Fibroblast of skin of right biceps (primary cell): ENCODE measurements around the gene TNIP1.

ENCODE experiments used
- DNase-seq: peaks from one replicate; pipeline ENCODE4 v3.0.0-alpha.2; 2013

Gene TNIP1

GRCh38 chr5:151019331-151019730 is 61.5 kb downstream of the TNIP1 start:
- DNase-seq = peak; percentile 46

GRCh38 chr5:151018846-151019245 is 62.0 kb downstream of the TNIP1 start:
- no peak for DNase-seq

DNA sequence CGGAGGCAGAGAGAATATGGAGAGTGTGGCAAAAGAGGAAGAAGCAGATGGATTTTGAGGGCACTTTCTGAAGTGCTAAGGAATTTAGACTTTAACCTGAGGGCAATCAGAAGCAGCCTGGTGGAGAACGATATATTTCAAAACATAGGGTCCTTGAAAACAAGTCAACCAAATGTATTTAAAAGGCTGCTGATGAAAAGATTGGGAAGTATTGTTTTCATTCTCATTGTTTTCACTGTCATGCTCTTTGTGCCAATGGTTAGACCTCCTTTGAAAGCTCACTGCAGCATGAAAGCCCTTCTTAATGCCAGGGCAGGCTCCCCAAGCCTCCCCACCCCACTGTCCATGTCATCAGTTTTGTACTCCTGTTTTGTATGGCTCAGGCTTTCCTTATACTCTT is 62.9 kb downstream of the TNIP1 start:
- DNase-seq = no peak

- DNase-seq = no peak
Observed at GRCh38 chr5:151016700-151017099, 64.1 kb downstream of the TNIP1 start.

- DNase-seq = no peak
Observed at GRCh38 chr5:151015974-151016587, 64.8 kb downstream of the TNIP1 start.

DNA sequence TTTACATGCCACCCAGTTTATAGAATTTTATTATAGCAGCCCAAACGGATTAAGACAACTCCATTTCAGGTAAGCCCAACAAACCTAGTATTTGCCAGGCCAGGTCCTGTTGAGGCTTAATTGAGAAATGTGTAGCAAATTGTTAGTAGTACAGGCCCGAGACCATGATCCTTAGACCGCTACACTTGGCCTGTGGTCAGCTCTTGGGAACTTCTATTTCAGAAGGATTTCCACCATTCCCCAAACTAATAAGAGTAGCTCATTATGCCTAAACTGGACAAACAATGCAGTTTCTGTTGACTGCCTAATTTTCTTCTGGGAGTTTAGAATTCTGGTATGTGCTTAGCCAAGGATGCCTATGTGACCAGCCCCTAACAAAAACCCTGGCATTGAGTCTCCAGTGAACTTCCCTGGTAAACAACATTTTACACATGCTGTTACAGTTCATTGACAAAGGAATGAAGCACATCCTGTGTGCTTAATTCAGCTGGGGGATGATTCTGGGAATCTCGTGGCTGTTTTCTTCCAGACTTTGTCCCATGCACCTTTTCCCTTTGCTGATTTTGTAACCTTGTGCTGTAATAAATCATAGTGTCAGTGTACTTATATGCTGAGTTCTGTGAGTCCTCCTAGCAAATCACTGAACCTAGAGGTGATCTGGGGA is 66.0 kb downstream of the TNIP1 start:
- no peak for DNase-seq

DNA sequence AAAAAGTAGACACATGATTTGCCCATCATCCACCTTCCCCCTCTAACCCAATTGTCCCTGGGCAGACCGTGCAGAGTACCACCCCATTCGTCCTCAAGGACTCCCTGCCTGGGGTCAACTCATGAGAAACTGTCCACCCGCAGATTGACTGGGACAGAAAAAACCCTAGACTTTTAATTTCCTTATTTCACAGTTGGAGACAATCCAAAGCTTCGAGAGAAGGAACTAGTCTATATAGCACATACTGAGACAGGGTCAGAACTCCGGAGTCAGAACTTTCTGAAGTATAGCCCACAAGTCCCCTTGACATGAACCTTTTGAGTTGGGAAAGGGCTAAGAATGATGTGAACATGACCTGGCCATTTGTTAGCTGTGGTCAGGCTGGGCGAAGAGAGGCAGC is 68.0 kb downstream of the TNIP1 start:
- no peak for DNase-seq

- no peak for DNase-seq
Observed at GRCh38 chr5:151008906-151009305, 71.9 kb downstream of the TNIP1 start.

- DNase-seq = no peak
Observed at GRCh38 chr5:151008210-151008491, 72.7 kb downstream of the TNIP1 start.

GRCh38 chr5:151007430-151008209 is 73.2 kb downstream of the TNIP1 start:
- DNase-seq = no peak

- DNase-seq = no peak
Observed at GRCh38 chr5:151006704-151007334, 74.0 kb downstream of the TNIP1 start.

- DNase-seq = no peak
Observed at GRCh38 chr5:151005950-151006576, 74.8 kb downstream of the TNIP1 start.

DNA sequence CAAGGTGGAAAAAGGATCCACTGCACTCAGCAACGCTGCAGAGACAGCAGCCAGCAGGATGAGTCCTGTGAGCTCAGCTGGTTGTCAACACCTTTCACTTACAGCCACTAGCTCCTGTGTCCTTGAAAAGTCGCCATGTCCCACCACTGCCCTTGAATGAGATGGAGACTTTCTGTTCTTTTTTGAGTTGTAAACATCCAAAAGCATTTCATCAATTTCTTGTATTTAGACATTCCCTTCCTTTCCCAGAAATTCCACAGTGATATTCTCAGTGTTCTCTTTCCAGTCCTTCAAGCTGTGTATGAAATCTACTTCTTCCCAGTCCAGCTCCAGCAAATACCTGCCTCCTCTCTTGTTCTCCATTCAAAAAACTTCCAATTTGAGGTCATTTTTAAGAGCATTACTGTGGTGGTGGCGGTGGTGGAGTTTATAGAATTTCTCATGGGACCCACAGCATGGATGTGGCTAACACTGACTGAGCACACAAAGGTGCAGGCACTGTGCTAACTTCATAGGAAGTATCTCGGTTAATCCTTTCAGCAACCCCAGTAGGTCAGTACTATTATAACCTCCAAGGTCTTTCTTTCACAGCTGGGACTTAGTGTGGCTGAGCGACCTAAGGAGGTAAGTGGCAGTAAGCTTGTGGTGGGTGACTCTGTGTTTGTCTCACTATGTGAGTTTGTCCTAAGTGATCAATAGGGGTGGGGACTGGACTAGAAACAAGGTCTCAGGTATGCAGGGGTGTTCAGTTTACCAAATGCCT is 75.5 kb downstream of the TNIP1 start:
- DNase-seq = no peak

DNA sequence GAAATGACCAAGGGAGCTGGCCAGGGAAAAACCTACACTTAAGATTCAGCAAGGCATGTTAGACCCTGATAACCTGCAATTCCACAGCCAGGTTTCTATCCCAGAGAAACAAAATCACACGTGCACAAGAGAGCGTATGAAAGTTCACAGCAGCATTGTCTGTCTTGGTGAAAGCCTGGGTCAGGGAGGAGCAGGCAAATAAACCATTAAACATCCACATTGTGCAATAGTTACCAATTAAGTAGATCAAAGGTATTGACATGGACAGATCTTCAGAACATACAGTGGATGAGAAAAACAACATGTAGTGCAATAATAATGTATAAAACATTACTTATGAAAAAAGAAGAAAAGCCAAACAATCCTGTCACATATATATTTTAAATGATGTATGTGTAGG is 76.3 kb downstream of the TNIP1 start:
- DNase-seq = no peak

DNA sequence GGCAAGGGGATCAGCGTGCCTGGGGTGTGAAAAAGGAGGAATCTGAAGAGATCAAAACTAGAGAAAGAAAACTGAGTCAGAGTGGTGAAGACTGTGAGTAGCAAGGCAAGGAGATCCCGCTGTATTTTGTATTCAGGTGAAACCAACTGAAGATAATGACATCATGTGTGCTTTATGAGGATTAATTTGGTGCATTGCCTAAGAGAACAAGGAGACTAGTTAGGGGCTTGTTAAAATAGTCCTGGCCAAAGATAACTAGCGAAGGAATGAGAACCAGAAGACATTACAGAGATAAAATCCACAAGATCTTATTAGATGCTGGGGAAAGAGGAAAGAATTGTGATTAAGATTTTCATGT is 77.4 kb downstream of the TNIP1 start:
- DNase-seq = no peak

- DNase-seq = no peak
Observed at GRCh38 chr5:151002681-151003502, 77.9 kb downstream of the TNIP1 start.

DNA sequence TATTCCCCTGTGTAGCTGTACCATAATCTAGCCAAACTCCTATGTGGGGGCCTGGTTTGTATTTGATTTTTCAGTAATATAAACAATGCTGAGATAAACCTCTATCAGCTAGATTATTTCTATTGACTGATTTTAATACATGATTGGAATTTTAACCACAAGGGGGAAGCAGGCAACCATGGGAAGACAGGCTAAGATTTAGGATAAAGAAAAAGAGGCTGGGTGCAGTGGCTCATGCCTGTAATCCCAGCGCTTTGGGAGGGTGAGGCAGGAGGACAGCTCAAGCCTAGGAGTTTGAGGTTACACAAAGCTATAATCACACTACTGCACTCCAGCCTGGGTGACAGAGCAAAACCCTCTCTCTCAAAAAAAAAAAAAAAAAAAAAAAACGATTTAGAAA is 78.6 kb downstream of the TNIP1 start:
- peak; percentile 26 for DNase-seq

DNA sequence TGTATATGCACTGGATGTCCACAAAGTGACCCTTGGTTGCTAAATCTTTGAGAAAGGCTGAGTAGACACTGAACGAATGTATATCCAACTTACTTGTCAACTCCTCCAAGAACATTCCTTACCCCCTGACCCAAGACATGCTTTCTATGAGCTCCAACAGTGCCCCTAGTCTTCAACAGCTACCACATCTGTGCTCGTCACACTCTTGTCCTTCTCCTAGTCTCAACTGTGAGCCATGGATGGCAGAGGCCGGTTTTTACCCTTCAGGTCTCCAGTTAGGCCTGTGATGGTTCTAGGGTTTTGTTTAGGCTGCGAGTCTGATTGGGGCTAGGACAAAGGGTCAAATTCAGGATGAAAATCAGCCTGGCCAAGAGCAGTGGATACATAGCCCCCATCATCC is 79.4 kb downstream of the TNIP1 start:
- DNase-seq = no peak

- DNase-seq = no peak
Observed at GRCh38 chr5:150999704-151000442, 81.0 kb downstream of the TNIP1 start.

DNA sequence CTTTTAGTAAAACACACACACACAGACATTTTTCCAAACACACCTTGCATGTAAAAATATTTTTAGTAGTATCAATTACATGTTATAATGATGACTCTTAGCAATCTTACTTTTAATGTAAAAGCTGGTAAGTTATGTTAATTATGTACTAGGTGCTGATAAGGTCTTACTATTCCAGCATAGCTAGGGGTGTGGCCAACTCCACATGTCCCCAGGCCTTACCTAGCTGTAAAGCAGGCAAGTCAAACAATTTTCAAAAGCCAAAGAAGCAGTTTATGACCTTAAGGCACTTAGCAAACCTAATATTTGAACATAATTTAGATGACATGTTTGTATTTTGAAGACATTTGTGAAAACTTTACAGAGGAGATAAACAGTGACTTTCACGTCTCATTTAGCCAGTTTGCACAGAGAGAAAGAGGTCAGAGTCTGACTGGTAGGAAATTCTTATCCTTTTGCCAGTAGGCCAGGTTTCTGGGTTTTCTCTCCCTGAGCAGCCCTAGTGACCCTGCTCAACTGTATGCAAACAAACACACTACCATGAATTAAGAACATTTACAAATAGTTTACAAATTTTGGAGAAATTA is 86.9 kb downstream of the TNIP1 start:
- no peak for DNase-seq

GRCh38 chr5:150993422-150993821 is 87.4 kb downstream of the TNIP1 start:
- no peak for DNase-seq
